HG03135 (cell line): ENCODE results near the gene SERPIND1.
"Not testable (repeated sequence)": the region's sequence is repeated elsewhere in the genome, so short reads cannot be mapped to it uniquely, and the experiment has no call there.

ENCODE experiments used
- ATAC-seq: cut with Tn5 transposase; IDR thresholded peaks from one replicate; pipeline ENCODE4 v1.9.1; 2021; ENCODE audit warnings: mild to moderate bottlenecking, moderate library complexity; ENCODE audit not compliant: unreplicated experiment

The SERPIND1 gene

GRCh38 chr22:20746431-20747189 lies 27.3 kb upstream of the SERPIND1 start:
- ATAC-seq, result no peak

- no peak for ATAC-seq
Observed at GRCh38 chr22:20747223-20747622, 26.7 kb upstream of the SERPIND1 start.

DNA sequence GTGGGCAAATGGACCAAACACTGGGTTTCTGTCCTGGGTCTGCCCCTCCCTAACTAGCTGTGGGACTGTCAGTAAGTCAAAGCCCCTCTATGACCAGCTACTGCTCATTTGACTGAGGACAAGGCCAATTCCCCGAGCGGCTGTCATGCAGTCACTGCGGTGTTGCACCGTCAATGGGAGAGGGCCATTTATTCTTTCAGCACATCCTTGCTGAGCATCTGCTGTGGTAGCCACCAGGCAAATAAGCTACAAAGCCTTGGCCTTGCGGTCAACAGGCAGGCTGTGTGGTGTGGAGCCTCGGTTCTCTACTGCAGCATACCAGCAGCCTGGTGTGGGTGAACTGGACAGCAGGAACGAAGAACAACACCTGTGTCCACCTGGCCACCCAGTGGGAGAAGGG lies 25.8 kb upstream of the SERPIND1 start:
- no peak for ATAC-seq

DNA sequence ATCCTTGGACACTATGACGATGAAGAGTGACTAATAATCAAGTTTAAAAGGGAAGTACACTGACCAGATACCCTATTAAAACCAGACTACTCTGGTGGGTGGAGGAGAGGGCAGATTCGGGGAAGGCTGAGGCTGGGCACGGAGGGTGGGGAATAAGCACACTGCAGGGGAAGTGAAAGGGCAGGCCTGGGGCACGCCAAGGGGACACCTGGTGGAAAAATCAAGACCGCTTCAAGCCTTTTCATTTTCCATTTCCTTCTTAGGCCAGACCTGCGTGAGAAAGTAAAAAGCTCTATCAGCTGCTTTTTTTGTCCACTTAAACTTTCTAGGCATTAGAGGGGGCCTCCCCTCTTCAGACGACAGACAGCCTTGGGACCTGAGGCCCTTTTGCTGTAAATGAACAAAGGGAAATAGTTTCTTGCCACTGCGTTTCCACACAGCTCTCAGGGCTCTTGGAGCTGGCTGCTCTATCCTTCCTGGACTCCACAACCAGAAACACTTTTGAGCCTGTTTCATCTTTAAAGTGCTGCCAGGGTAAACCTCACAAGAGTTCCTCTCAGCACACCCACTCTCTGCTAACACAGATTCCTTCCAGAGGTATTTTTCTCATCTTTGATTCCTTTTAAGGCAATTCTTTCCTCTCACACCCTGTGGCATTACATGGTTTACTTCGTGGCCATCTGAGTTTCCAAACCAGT lies 25.0 kb upstream of the SERPIND1 start:
- ATAC-seq, result peak; percentile 57

- no peak for ATAC-seq
Observed at GRCh38 chr22:20749453-20749852, 24.5 kb upstream of the SERPIND1 start.

GRCh38 chr22:20750461-20751184 lies 23.3 kb upstream of the SERPIND1 start:
- no peak for ATAC-seq

DNA sequence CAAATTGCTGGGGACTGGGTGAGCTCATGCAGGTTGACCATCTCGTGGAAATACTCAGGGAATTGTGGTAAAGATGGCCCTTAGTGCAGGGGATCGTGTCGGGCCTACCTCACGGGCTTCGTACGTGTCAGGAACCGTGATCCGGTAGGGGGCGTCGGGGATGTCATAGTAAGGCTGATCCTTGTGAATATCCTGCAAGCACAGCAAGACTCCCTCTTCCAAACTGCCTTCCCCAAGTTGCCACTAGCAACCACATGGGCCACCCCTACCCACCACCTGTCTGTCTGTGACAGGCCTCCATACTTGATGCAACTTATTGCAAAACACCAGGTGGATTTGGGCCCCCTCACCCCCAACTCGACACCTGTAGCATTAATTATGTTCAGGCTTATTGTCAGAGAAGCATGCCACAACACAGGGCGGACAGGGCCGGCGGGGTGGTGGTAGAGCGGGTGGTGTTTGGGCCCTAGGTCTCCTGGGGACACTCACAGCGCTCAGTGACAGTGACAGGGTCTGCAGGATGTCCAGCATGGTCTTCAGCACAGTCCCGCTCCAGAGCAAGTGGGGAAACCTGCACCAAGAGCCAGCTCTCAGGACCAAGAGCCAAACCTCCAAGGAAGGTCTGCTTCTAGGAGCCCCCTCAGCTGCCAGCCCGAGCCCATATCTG lies 22.6 kb upstream of the SERPIND1 start:
- no peak for ATAC-seq

- ATAC-seq, result no peak
Observed at GRCh38 chr22:20752104-20752741, 21.7 kb upstream of the SERPIND1 start.

DNA sequence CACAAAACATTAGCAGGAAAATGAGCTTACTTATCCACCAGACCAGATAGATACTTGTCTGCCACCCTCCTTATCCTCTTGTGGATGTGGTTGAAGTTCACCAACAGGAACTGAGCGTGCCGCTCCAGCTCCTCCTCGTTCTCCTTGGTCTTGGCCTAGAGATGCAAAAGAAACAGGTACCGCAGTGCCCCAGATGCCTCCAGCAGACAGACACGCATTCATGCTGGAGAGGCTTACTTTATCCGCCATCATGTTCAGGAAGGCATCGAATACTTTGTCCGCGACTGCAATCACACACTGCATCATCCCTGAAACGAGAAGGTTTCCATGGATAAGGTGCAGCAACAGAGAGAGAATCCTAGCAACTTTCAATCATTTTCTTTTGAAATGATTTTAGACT lies 21.0 kb upstream of the SERPIND1 start:
- no peak for ATAC-seq

GRCh38 chr22:20756846-20757245 lies 17.1 kb upstream of the SERPIND1 start:
- no peak for ATAC-seq

GRCh38 chr22:20758688-20759087 lies 15.2 kb upstream of the SERPIND1 start:
- no peak for ATAC-seq

DNA sequence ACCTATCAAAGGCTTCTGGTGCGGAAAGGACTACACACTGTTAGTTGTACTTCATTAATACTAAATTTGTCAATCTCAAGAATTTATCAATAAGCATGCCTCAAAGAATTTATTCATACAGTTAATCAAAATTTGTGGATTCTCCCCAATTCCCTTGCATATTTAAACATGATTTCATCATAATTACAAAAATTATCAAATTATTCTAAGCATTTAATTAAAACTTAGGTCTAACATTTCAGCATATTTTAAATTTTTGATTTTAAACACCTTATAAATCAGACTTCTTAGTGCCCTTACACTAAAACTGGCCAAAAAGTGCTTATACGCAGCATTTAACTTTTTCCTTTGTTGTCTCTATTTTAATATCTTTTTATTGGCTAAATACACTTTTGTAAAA lies 13.8 kb upstream of the SERPIND1 start:
- no peak for ATAC-seq

GRCh38 chr22:20761536-20761935 lies 12.4 kb upstream of the SERPIND1 start:
- ATAC-seq, result no peak

DNA sequence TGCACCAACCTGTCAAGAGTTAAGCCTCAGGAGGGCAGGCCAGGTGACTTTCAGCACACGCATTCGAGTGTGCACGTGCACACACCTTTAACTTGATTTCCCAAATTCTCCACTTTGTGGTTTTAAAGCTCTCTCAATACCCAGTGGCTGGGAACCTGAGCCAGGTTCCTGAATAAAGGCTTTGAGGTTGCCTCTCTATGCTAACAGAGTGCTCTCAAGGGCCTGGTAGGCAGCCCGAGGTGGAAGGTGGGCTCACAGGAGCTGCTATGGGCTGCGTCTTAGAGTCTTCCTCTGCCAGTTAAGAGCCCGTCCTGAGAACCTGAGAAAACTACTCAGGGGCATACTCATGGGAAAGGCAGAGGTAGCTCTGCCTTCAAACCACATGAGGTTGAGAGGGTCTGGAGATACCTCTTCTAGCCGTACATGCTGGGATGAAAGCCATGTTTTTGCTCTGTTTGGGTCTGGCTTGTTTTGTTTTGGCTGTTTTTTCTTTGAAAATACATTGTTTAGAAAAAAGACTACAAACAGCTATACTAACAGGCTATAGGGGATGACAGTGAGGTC lies 11.6 kb upstream of the SERPIND1 start:
- no peak for ATAC-seq

DNA sequence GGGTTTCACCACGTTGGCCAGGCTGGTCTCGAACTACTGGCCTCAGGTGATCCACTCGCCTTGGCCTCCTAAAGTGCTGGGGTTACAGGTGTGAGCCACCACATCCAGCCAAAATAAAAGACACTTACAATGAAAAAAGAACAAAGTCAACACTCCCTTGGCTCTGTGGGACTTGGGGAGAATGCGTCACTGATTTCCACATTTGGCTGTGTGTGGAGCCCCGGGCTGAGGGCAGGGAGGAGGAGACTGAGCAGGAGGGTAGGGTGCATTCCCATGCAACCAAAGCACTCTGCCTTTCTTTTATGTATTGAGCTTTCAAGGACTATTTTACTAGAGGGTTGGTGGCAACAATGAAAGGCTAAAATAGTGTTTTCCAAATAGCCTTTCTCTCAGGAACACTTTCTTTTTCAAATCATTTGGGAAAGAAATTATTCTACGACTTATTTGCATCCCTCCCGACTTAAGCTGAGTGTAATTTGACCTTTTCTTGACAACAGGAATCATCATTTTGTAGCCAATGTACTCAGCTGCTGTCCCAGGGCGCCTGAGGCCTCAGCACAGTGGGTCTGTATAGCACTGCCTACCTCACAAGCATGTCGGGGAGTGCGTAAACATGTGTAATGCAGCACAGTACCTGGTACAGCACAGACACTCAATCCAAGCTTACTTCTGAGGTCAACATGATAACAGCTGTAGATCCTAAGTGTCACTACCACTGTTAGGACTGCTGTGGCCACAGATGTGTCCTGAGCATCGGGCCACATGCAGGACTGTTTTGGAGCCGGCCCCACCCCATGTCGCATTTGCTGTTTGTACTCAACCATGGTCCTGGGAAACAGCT lies 10.1 kb upstream of the SERPIND1 start:
- no peak for ATAC-seq

DNA sequence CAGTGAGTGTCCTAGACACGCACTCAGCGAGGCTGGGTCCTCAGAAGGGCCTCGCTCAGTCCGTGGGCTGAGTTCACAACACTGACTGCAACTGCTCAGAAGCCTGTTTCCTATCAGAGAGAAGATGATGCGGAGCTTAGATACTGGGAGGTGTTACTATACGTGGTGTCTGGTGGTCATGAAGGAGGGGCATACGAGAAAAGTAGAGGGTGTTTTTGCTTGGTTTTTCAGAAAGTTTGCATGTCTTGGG lies 9.5 kb upstream of the SERPIND1 start:
- no peak for ATAC-seq

- no peak for ATAC-seq
Observed at GRCh38 chr22:20764729-20765128, 9.2 kb upstream of the SERPIND1 start.

GRCh38 chr22:20765938-20766337 lies 8.0 kb upstream of the SERPIND1 start:
- no peak for ATAC-seq

DNA sequence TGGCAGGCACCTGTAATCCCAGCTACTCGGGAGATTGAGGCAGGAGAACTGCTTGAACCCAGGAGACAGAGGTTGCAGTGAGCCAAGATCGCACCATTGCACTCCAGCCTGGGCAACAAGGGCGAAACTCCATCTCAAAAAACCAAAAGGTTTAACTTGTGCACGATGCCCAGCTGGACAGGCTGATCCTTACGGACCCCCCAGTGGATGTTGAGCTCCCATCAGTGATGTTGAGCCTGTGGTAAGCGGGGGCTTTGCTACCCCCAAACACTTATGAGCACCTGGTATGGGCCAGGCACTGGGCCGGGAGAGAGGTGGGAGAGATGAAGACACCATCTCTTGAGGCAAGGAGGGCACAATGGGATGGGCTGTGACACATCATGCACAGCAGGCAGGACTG lies 7.4 kb upstream of the SERPIND1 start:
- ATAC-seq, result no peak

- not testable (repeated sequence) for ATAC-seq
Observed at GRCh38 chr22:20769496-20769826, 4.5 kb upstream of the SERPIND1 start.
